GM18508 (cell line): Measurements from ENCODE around the gene STAM.
"Not testable (repeated sequence)": the region's sequence is repeated elsewhere in the genome, so short reads cannot be mapped to it uniquely, and the experiment has no call there.

Source experiments
- ATAC-seq: cut with Tn5 transposase; IDR thresholded peaks from one replicate; pipeline ENCODE4 v1.9.1; 2021; ENCODE audit warnings: moderate number of reproducible peaks; ENCODE audit not compliant: insufficient read depth, unreplicated experiment

The STAM gene

GRCh38 chr10:17716161-17716560, 72.2 kb downstream of the STAM start:
- ATAC-seq: no peak

- not testable (repeated sequence) for ATAC-seq
Measured at GRCh38 chr10:17722317-17723014, 78.5 kb downstream of the STAM start.

GRCh38 chr10:17725703-17726102, 81.8 kb downstream of the STAM start:
- ATAC-seq: no peak

GRCh38 chr10:17729630-17730029, 85.7 kb downstream of the STAM start:
- ATAC-seq: no peak

GRCh38 chr10:17730667-17731066, 86.7 kb downstream of the STAM start:
- no peak for ATAC-seq

GRCh38 chr10:17731331-17732020, 87.5 kb downstream of the STAM start:
- no peak for ATAC-seq

- ATAC-seq: no peak
Measured at GRCh38 chr10:17733620-17734019, 89.7 kb downstream of the STAM start.

GRCh38 chr10:17734432-17735080, 90.6 kb downstream of the STAM start:
- no peak for ATAC-seq

GRCh38 chr10:17735166-17735941, 91.4 kb downstream of the STAM start:
- ATAC-seq: no peak

- ATAC-seq: no peak
Measured at GRCh38 chr10:17736223-17736622, 92.3 kb downstream of the STAM start.

- no peak for ATAC-seq
Measured at GRCh38 chr10:17737027-17737965, 93.3 kb downstream of the STAM start.

GRCh38 chr10:17740668-17741067, 96.7 kb downstream of the STAM start:
- no peak for ATAC-seq

GRCh38 chr10:17742918-17743317, 99.0 kb downstream of the STAM start:
- ATAC-seq: no peak

GRCh38 chr10:17743437-17743836, 99.5 kb downstream of the STAM start:
- ATAC-seq: no peak

- ATAC-seq: no peak
Measured at GRCh38 chr10:17744341-17744861, 100.5 kb downstream of the STAM start.

GRCh38 chr10:17747883-17748550, 104.1 kb downstream of the STAM start:
- ATAC-seq: no peak

GRCh38 chr10:17749890-17750289, 105.9 kb downstream of the STAM start:
- ATAC-seq: no peak

GRCh38 chr10:17751781-17752445, 108.0 kb downstream of the STAM start, which contains the start of gene TMEM236:
TMEM236 (plus strand) TSS chr10:17752201; CDS start chr10:17752296, 95 bp downstream.
- ATAC-seq: no peak
